Pancreas (tissue), 10 donors: ENCODE results near the gene CPAMD8. TPM values are rescaled to one million over a fixed set of nuclear protein-coding genes. Genes with fewer than 3 reads are reported as not detected.
A peak's percentile ranks its signal among the peaks of the same experiment; 100 is the strongest.
"Not testable (repeated sequence)": the region's sequence is repeated elsewhere in the genome, so short reads cannot be mapped to it uniquely, and the experiment has no call there.

Experiments
- ATAC-seq, 4 donors: fragments of 200-7000 bp; cut with Tn5 transposase; one replicate each; pipeline versions ENCODE4 v1.8.0 to v1.9.1; 2020; ENCODE audit warnings: mild to moderate bottlenecking in 4 of 4, moderate library complexity in 4 of 4
- DNase-seq, 6 donors: peaks; one replicate each; pipeline ENCODE4 v3.0.0-alpha.2; 2020
- FAIRE-seq: peaks from 2 replicates; lab custom pipeline; 2012; peaks lifted over from hg19 to GRCh38; lab: Jason Lieb, UNC
- H3K27ac ChIP-seq, 4 donors: fragments of 200-600 bp; sonication (generic); 1 replicate in 3 of 4; 2 replicates in 1 of 4; pipeline versions ENCODE4 v1.5.0 to v1.8.0; 2020
- H3K27me3 ChIP-seq, 4 donors: fragments of 200-600 bp; one replicate each; pipeline ENCODE4 v1.8.0; 2021
- H3K36me3 ChIP-seq, 3 donors: fragments of 200-600 bp; sonication (generic) in 1 of 3; one replicate each; pipeline versions ENCODE4 v1.5.0 to v1.8.0; 2020 to 2021
- H3K4me1 ChIP-seq, 3 donors: fragments of 200-600 bp; one replicate each; pipeline ENCODE4 v1.8.0; 2021
- H3K4me3 ChIP-seq, 4 donors: fragments of 200-600 bp; sonication (generic) in 2 of 4; one replicate each; pipeline versions ENCODE4 v1.5.0 to v1.8.0; 2020 to 2021
- H3K9me3 ChIP-seq, 4 donors: fragments of 200-600 bp; one replicate each; pipeline ENCODE4 v1.8.0; 2021
- WGBS, 2 donors: extraction: QIAGEN DNeasy Blood & Tissue Kit; methylation state at CpG; one replicate each; pipeline ENCODE4 v1.1.7; 2013; 5-methylcytosine and 5-hydroxymethylcytosine counted together
- intact Hi-C, 3 donors: fragments of 100-400 bp; cut with DNase I; formaldehyde crosslinking; loops; one replicate each; pipeline versions ENCODE4 v1.11.1 to v1.14.2; 2022
- polyA plus RNA-seq, 2 donors: library from polyadenylated mRNA; stranded (reverse); fragments of 200-250 nt; gene quantifications; one replicate each; pipeline ENCODE4 v1.2.3, GENCODE V29; 2013
- total RNA-seq, 6 donors: library from RNA; stranded (reverse); fragmentation: NEBNext Ultra II Directional in 4 of 6; extraction: Animal tissue kit (Norgen Biotek cat#: 25700) in 4 of 6; gene quantifications; one replicate each; pipeline versions ENCODE4 v1.2.1 to v1.2.4, GENCODE V29; 2021 to 2023
- TF ChIP-seq, protein P1 (sequence below), 4 donors: fragments of 200-600 bp; sonication (generic) in 3 of 4; IDR thresholded peaks; one replicate each; pipeline versions ENCODE4 v1.5.0 to v1.8.0; 2021; ENCODE audit warnings: antibody characterized with exemption in 4 of 4
- donor health status: healthy with polysubstance abuse.
- donor health status: DM: no; HTN: no; CAD: no; lungs with moderate emphysema.
- donor health status: DM: no; HTN: no; CAD: no.
- donor health status: control.
- donor health status: control.
- donor health status: Bipolar disorder and iron deficiency.
- donor health status: DM: yes; HTN: yes; CAD: no.
- donor health status: DM: no; HTN: no; CAD: no.
- donor health status: DM: no; HTN: no; CAD: no.
- donor health status: DM: yes; HTN: yes; CAD: no.

The CPAMD8 gene
- total and polyA plus RNA-seq, 8 donors: 0.60 to 5.2 (median 1.2) TPM

DNA sequence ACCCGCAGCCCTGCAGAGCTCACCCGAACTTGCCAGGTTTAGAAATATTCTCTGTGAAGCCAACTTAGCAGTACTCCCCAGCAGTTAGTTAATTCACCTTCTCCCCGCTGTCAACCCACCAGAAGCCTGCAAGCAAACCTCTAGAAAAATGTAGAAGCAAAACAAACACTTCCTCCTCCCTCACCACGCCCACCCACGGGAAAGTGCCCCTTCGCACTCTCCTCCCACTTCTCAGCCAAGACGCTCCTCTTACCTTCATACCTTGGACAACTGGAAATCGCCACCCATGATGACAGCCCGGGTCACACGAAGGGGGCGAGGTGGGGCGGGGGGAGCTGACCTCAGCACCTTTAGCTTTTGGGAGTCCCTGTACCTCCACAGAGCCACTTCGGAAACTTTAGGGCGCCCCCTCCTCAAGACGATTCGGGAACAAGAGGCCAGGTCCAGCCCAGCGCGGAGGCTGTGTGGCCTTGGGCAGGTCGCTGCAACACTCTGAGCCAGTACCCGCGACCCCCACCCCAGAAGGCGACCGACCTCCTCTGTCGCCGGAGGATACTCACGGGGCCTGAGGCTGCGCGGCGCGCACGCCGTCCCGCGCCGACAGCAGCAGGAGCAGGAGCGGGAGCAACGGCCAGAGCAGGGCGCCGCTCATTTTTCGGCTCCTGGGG lies 485 bp downstream of the CPAMD8 start:
- Histone ChIP-seq H3K27me3 (peaks cover 0 to 8% (median 0%) of the 10 kb centered on the region in 4 donors), H3K27ac (no peak overlapping the region), H3K4me1 (no peaks in the 10 kb centered on the region), H3K4me3 (peak overlapping the region in 1 of 4 donors; percentile 3), H3K9me3 (no peaks in the 10 kb centered on the region), H3K36me3 (no peaks in the 10 kb centered on the region)
- ATAC-seq (peak in 1 of 4 donors; percentile 46), FAIRE-seq (no peak), DNase-seq (no peak)
- intact Hi-C loops: no loop called here
- TF ChIP-seq, protein P1, sequence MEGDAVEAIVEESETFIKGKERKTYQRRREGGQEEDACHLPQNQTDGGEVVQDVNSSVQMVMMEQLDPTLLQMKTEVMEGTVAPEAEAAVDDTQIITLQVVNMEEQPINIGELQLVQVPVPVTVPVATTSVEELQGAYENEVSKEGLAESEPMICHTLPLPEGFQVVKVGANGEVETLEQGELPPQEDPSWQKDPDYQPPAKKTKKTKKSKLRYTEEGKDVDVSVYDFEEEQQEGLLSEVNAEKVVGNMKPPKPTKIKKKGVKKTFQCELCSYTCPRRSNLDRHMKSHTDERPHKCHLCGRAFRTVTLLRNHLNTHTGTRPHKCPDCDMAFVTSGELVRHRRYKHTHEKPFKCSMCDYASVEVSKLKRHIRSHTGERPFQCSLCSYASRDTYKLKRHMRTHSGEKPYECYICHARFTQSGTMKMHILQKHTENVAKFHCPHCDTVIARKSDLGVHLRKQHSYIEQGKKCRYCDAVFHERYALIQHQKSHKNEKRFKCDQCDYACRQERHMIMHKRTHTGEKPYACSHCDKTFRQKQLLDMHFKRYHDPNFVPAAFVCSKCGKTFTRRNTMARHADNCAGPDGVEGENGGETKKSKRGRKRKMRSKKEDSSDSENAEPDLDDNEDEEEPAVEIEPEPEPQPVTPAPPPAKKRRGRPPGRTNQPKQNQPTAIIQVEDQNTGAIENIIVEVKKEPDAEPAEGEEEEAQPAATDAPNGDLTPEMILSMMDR (IDR thresholded peaks at IDR 0.05): no peak
- 2% methylated on average over 37 to 40 of the region's 40 CpGs for WGBS, 2 donors

DNA sequence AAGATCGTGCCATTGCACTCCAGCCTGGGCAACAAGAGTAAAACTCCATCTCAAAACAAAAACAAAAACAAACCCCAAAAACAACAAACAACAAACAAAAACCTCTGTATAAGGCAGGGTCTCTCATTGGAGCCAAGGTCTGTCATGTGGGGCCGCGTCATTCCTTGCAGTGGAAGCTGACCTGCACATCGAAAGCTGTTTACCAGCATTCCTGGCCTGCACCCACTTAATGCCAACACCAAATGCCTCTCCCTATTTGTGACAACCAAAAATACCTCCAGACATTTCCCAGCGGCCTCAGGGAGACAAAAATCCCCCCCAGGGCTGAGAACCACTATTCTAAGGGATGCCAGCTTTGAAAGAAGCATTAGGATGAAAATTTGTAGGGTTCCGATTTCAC lies 1.2 kb downstream of the CPAMD8 start:
- no peak overlapping the region for H3K27ac ChIP-seq

DNA sequence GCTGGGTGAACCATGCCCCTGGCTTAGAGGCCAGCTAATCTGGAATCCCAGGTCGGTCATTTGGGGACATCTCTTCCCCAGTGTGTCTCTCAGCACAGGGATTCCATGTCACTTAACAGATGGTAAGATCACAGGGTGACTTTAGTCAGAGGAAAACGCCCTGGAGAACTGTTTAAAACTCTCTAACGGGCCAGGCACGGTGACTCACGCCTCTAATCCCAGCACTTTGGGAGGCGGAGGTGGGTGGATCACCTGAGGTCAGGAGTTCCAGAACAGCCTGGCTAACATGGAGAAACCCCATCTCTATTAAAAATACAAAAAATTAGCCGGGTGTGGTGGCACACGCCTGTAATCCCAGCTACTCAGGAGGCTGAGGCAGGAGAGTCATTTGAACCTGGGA lies 1.7 kb downstream of the CPAMD8 start:
- intact Hi-C loops, H3K4me3 ChIP-seq, H3K36me3 ChIP-seq, FAIRE-seq, H3K27ac ChIP-seq, DNase-seq, H3K4me1 ChIP-seq, H3K27me3 ChIP-seq, H3K9me3 ChIP-seq, ATAC-seq: not testable (repeated sequence)
- 56 to 74% methylated on average over 8 of the region's 8 CpGs for WGBS, 2 donors

More for the DNA sequence above, 1.2 kb downstream of the CPAMD8 start:
- FAIRE-seq: no peak
- Histone ChIP-seq H3K27me3 (peaks cover 0 to 8% (median 0%) of the 10 kb centered on the region in 4 donors), H3K36me3 (no peaks in the 10 kb centered on the region), H3K4me3 (no peak overlapping the region), H3K9me3 (no peaks in the 10 kb centered on the region), H3K4me1 (no peaks in the 10 kb centered on the region)
- ATAC-seq: no peak
- WGBS, 2 donors: 51 to 57% methylated on average over 6 of the region's 6 CpGs
- TF ChIP-seq, protein P1 (IDR thresholded peaks at IDR 0.05): no peak
- no peak for DNase-seq
- intact Hi-C loops: no loop called here

DNA sequence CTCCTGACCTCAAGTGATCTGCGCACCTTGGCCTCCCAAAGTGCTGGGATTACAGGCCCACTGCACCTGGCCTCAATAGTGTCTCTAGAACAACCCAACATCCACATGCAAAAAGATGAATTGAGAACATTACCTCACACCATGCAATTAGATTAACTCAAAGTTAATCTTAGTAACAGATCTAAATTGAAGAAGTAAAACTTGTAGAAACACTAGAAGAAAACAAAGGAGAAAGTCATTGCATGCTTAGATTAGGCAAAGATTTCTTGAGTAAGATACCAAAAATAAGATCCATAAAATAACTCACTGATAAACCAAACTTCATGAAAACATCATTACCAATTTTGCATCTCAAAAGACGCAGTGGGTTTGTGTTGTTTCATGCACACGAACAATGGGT lies 2.8 kb downstream of the CPAMD8 start:
- no peaks in the 10 kb centered on the region for H3K4me1 ChIP-seq
- intact Hi-C loops: no loop called here
- FAIRE-seq: no peak
- ATAC-seq: no peak
- H3K27ac ChIP-seq: no peak overlapping the region
- H3K27me3 ChIP-seq: peaks cover 0 to 8% (median 0%) of the 10 kb centered on the region in 4 donors
- 74 to 96% methylated on average over 3 of the region's 3 CpGs for WGBS, 2 donors
- DNase-seq: no peak
- H3K4me3 ChIP-seq: no peak overlapping the region
- H3K9me3 ChIP-seq: no peaks in the 10 kb centered on the region
- TF ChIP-seq, protein P1 (IDR thresholded peaks at IDR 0.05): no peak
- no peaks in the 10 kb centered on the region for H3K36me3 ChIP-seq

DNA sequence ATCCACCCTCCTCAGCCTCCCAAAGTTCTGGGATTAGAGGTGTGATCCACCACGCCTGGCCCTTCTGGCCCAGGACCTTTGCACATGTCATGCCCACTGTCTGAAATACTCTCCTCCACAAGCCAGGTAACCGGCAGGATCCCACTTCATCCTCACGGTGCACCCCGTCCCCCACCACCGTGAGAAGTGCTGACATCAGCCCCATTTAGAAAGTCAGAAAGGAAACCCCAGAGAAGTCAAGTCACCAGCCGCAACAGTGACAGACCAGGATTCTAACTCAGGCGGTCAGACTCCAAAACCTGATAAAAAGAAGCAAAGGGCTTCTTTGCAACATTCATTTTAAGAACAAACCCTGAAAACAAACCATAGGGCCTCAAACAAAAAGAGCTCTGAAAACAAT lies 3.9 kb downstream of the CPAMD8 start:
- FAIRE-seq (no peak), DNase-seq (no peak), ATAC-seq (no peak)
- Histone ChIP-seq H3K27me3 (peaks cover 0 to 8% (median 0%) of the 10 kb centered on the region in 4 donors), H3K27ac (no peak overlapping the region), H3K4me3 (no peak overlapping the region), H3K4me1 (no peaks in the 10 kb centered on the region), H3K36me3 (no peaks in the 10 kb centered on the region), H3K9me3 (no peaks in the 10 kb centered on the region)
- 83 to 87% methylated on average over 7 of the region's 7 CpGs for WGBS, 2 donors
- TF ChIP-seq, protein P1 (IDR thresholded peaks at IDR 0.05): no peak
- intact Hi-C loops: no loop called here
